Prostate gland (tissue), 2 donors: Measurements from ENCODE around the gene PRKCSH. TPM values are rescaled to one million over a fixed set of nuclear protein-coding genes. Genes with fewer than 3 reads are reported as not detected.
"Not testable (repeated sequence)": the region's sequence is repeated elsewhere in the genome, so short reads cannot be mapped to it uniquely, and the experiment has no call there.

Source experiments
- DNase-seq: peaks from one replicate; pipeline ENCODE4 v3.0.0-alpha.2; 2019; ENCODE audit warnings: low spot score
- H3K27ac ChIP-seq, 2 donors: fragments of 200-600 bp; sonication (generic); 2 replicates each; pipeline ENCODE4 v1.5.1; 2017 to 2019
- H3K27me3 ChIP-seq: fragments of 200-600 bp; sonication (generic); replicated peaks from 2 replicates; pipeline ENCODE4 v1.5.1; 2019; ENCODE audit not compliant: insufficient read depth
- H3K36me3 ChIP-seq, 2 donors: fragments of 200-600 bp; sonication (generic); 1 replicate in 1 of 2; 2 replicates in 1 of 2; pipeline versions ENCODE4 v1.5.1 to v1.8.1; 2017 to 2019
- H3K4me1 ChIP-seq: fragments of 200-600 bp; sonication (generic); replicated peaks from 2 replicates; pipeline ENCODE4 v1.5.1; 2019
- H3K4me3 ChIP-seq, 2 donors: fragments of 200-600 bp; sonication (generic); 2 replicates each; pipeline ENCODE4 v1.5.1; 2017 to 2019
- H3K9me3 ChIP-seq: fragments of 200-600 bp; sonication (generic); 2 replicates; pipeline ENCODE4 v1.5.1; 2017
- POLR2A ChIP-seq: fragments of 450-650 bp; IDR thresholded peaks from one replicate; pipeline ENCODE4 v1.6.1; 2016; ENCODE audit warnings: antibody characterized with exemption, mild to moderate bottlenecking
- POLR2AphosphoS5 ChIP-seq: sonication (generic); formaldehyde crosslinking; IDR thresholded peaks from one replicate; pipeline ENCODE4 v1.6.1; 2017; ENCODE audit warnings: antibody characterized with exemption
- WGBS: methylation state at CpG from one replicate; pipeline ENCODE4 v1.1.5; 2018; 5-methylcytosine and 5-hydroxymethylcytosine counted together
- intact Hi-C: fragments of 100-400 bp; cut with DNase I; formaldehyde crosslinking; loops from one replicate; pipeline ENCODE4 v1.14.2; 2022
- total RNA-seq, 2 donors: library from RNA; depleted of rRNA; stranded (reverse); fragments of >200 nt; gene quantifications; one replicate each; pipeline ENCODE4 v1.1.0, GENCODE V29; 2016
- TF ChIP-seq, protein P1 (sequence below), 4 experiments: fragments of 200-600 bp in 2 of 4; fragments of 450-650 bp in 2 of 4; sonication (generic) in 2 of 4; IDR thresholded peaks; 1 replicate in 3 of 4; 2 replicates in 1 of 4; pipeline ENCODE4 v1.5.1; 2016 to 2019; ENCODE audit warnings: antibody characterized with exemption in 4 of 4, mild to moderate bottlenecking in 2 of 4, moderate library complexity in 2 of 4

PRKCSH gene
- total RNA-seq, 2 donors from 2014 or later, result 229 to 238 TPM

DNA sequence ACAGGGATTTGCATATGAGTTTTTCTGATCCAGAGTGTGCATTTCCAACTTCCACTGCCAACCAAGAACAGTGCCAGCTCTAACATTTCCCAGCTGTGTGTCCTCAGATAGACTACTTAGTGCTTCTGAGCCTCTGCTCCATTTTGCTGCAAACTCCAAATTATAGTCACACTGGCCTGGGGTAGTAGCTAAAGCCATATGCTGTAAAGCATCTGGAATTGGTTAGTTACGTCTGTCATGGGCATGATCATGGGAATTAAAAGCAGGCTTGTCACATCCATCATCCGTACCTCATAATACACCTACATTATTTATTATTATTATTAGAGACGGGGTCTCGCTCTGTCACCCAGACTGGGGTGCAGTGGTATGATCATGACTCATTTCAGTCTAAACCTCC lies 38.3 kb downstream of the PRKCSH start:
- no peak for DNase-seq
- Histone ChIP-seq H3K27me3 (no peaks in the 10 kb centered on the region), H3K4me1 (no peaks in the 10 kb centered on the region), H3K9me3 (no peaks in the 10 kb centered on the region), H3K36me3 (no peaks in the 10 kb centered on the region), H3K4me3 (no peak overlapping the region), H3K27ac (no peak overlapping the region)
- intact Hi-C loops, result no loop called here
- TF ChIP-seq POLR2A (no peak), POLR2AphosphoS5 (no peak)
- TF ChIP-seq, protein P1, sequence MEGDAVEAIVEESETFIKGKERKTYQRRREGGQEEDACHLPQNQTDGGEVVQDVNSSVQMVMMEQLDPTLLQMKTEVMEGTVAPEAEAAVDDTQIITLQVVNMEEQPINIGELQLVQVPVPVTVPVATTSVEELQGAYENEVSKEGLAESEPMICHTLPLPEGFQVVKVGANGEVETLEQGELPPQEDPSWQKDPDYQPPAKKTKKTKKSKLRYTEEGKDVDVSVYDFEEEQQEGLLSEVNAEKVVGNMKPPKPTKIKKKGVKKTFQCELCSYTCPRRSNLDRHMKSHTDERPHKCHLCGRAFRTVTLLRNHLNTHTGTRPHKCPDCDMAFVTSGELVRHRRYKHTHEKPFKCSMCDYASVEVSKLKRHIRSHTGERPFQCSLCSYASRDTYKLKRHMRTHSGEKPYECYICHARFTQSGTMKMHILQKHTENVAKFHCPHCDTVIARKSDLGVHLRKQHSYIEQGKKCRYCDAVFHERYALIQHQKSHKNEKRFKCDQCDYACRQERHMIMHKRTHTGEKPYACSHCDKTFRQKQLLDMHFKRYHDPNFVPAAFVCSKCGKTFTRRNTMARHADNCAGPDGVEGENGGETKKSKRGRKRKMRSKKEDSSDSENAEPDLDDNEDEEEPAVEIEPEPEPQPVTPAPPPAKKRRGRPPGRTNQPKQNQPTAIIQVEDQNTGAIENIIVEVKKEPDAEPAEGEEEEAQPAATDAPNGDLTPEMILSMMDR (IDR thresholded peaks at IDR 0.05), result no peak
- 68% methylated on average over 4 of the region's 4 CpGs for WGBS

DNA sequence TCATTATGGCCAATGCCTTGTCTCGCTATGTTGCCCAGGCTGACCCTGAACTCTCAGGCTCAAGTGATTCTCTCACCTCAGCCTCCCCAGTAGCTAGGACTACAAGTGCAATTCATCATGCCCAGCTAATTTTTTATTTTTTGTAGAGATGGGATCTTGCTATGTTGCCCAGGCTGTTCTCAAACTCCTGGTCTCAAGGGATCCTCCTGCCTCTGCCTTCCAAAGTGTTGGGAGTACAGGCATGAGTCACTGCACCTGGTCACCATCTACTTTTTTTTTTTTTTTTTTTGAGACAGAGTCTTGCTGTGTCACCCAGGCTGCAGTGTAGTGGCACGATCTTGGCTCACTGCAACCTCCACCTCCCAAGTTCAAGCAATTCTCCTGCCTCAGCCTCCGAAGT lies 39.9 kb downstream of the PRKCSH start:
- intact Hi-C loops, H3K4me3 ChIP-seq, H3K4me1 ChIP-seq, H3K27me3 ChIP-seq, H3K36me3 ChIP-seq, H3K9me3 ChIP-seq, DNase-seq, H3K27ac ChIP-seq: not testable (repeated sequence)
- 88% methylated on average over 3 of the region's 3 CpGs for WGBS

DNA sequence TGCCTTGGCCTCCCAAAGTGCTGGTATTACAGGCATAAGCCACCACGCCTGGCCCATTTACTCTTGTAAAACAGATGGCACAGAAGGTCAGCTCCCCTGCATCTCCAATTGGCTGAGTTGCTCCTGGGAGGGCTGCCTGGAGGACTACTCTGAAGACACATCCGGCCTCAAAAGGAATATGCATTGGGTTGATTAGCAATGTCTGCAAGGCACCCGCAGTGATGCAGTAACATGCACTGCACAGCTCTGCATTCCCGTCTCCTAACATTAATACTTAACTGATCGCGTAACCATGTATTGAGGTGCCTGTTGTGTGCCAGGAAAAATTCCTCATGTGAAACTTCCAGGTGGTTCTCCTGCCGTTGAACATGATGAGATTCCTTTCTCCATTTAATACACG lies 40.4 kb downstream of the PRKCSH start:
- 66% methylated on average over 8 of the region's 8 CpGs for WGBS
- no peaks in the 10 kb centered on the region for H3K4me1 ChIP-seq
- no peak overlapping the region for H3K27ac ChIP-seq
- intact Hi-C loops, result no loop called here
- TF ChIP-seq, protein P1 (IDR thresholded peaks at IDR 0.05), result no peak
- TF ChIP-seq POLR2A, result no peak
- TF ChIP-seq POLR2AphosphoS5, result no peak
- no peaks in the 10 kb centered on the region for H3K9me3 ChIP-seq
- no peak for DNase-seq
- no peak overlapping the region for H3K4me3 ChIP-seq
- H3K36me3 ChIP-seq, result no peaks in the 10 kb centered on the region
- H3K27me3 ChIP-seq, result peaks cover 13% of the 10 kb centered on the region

DNA sequence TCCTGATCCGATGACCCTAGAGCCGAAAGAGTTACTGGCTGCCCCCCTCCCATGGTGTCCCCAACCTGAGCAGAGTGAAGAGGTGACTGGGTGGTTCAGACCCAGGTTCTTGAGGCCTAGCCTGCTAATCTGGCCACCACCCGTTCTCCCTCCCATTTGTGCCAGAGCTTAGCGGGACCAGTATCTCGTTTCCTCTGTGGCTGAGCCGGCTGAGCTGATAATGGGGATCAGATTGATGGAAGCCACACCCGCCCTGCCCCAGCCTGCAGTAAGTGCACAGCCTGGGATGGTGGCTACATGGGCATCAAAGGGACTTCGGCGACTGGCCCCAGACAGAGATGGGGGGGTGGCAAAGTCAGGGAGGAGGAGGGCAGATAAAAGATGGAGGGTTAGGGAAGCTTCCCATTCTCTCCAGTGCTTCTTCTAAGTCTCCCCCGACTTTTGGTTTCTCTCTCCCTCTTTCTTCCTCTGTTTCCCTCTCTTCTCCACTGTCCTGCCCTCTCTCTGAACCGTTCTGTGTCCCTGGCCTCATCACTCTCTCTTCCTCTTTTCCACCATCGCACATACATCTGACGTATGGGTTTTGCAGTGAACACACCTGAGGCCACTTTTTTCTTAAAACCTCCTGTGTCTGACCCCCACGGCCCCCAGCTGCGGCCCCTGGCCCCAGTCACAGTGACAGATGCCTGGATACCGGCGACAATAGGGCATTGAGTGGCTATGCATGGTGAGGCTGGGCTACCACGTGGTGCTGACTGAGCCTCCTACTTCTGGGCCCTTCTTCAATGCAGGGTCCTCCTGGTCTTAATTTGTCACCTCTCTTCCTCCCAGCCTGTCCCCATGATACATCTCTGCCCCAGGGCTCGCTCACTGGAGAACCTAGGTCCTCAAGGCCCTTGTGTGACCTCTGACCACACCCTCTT lies 43.0 kb downstream of the PRKCSH start:
- DNase-seq, result no peak
- 62% methylated on average over 19 of the region's 19 CpGs for WGBS

DNA sequence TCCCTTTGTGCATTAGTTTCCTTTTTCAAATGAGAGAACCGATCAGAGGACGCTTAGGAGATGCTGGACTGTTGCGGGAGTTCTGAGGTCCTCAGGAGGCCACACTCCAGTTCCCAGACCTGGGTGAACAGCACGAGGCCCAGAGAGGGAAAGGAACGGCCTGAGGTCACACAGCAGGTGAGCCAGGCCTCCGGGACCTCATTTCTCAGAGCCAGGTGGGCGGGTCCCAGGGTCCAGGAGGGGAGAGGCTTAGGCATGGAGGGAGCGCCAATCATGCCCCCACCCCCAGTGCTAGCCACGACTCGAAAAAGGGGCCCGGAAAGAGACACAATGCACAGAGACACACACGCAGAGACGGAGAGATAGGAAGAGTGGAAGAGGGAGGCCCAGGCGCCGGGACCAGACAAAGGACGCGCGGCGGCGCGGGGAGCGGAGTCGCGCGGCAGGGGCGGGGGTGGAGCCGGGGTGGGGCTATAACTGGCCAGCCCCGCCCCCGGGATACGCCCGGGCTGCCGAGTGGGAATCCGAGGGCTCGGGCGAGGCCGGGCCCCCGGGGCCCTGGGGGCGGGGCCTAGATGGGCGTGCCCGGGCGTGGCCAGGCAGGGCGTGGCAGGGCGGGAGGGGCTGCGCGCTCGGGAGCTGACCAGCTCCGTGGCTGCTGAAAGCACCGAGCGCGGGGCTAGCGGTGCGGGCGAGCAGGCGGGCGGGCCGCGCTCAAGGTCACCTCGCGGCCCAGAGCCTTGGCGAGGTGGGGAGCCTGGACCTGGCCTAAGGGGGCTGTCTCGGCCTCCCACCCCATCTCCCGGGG lies 43.9 kb downstream of the PRKCSH start:
- intact Hi-C loops, result no loop called here
- Histone ChIP-seq H3K4me1 (no peaks in the 10 kb centered on the region), H3K9me3 (no peaks in the 10 kb centered on the region), H3K4me3 (no peak overlapping the region), H3K36me3 (no peaks in the 10 kb centered on the region), H3K27ac (no peak overlapping the region), H3K27me3 (peaks cover 26% of the 10 kb centered on the region)
- 30% methylated on average over 49 of the region's 62 CpGs for WGBS
- TF ChIP-seq POLR2AphosphoS5, result no peak
- TF ChIP-seq, protein P1 (IDR thresholded peaks at IDR 0.05), result no peak
- no peak for TF ChIP-seq POLR2A
- DNase-seq, result no peak

More for the DNA sequence above, 43.0 kb downstream of the PRKCSH start:
- H3K27ac ChIP-seq, result no peak overlapping the region
- peaks cover 21% of the 10 kb centered on the region for H3K27me3 ChIP-seq
- intact Hi-C loops, result no loop called here
- no peak for TF ChIP-seq POLR2A
- TF ChIP-seq POLR2AphosphoS5, result no peak
- TF ChIP-seq, protein P1 (IDR thresholded peaks at IDR 0.05), result no peak
- H3K9me3 ChIP-seq, result no peaks in the 10 kb centered on the region
- no peaks in the 10 kb centered on the region for H3K4me1 ChIP-seq
- H3K4me3 ChIP-seq, result no peak overlapping the region
- no peaks in the 10 kb centered on the region for H3K36me3 ChIP-seq
